MM.1S (cell line): Measurements from ENCODE around the gene SHOC2.

Experiments
- DNase-seq: peaks from one replicate; pipeline ENCODE4 v3.0.0-alpha.2; 2015
- H2AFZ ChIP-seq: fragments of 300-600 bp; sonication (generic); 2 replicates; pipeline ENCODE4 v1.6.0; 2016; ENCODE audit warnings: antibody characterized with exemption, low read length
- H3F3A ChIP-seq: fragments of 300-600 bp; sonication (generic); 2 replicates; pipeline ENCODE4 v1.6.1; 2016; ENCODE audit warnings: mild to moderate bottlenecking, antibody characterized with exemption, low read length, moderate library complexity, mixed read lengths; ENCODE audit not compliant: insufficient read depth
- H3K27ac ChIP-seq: fragments of 300-600 bp; sonication (generic); 2 replicates; pipeline ENCODE4 v1.5.1; 2016; ENCODE audit warnings: mild to moderate bottlenecking, low read length
- H3K27me3 ChIP-seq: fragments of 300-600 bp; sonication (generic); replicated peaks from 2 replicates; pipeline ENCODE4 v1.6.0; 2016; ENCODE audit warnings: low read length; ENCODE audit not compliant: insufficient read depth
- H3K36me3 ChIP-seq: fragments of 300-600 bp; sonication (generic); replicated peaks from 2 replicates; pipeline ENCODE4 v1.6.1; 2016; ENCODE audit warnings: mild to moderate bottlenecking, low read length, mixed read lengths; ENCODE audit not compliant: insufficient read depth
- H3K4me1 ChIP-seq: fragments of 300-600 bp; sonication (generic); 2 replicates; pipeline ENCODE4 v1.6.1; 2016; ENCODE audit warnings: low read length, mixed read lengths
- H3K4me2 ChIP-seq: fragments of 300-600 bp; sonication (generic); 2 replicates; pipeline ENCODE4 v1.6.0; 2016; ENCODE audit warnings: low read depth, low read length
- H3K4me3 ChIP-seq: fragments of 300-600 bp; sonication (generic); 2 replicates; pipeline ENCODE4 v1.5.1; 2016; ENCODE audit warnings: low read length, mixed read lengths
- H3K79me2 ChIP-seq: fragments of 300-600 bp; sonication (generic); 2 replicates; pipeline ENCODE4 v1.6.1; 2016; ENCODE audit warnings: mixed run types, low read length, mixed read lengths
- H3K9ac ChIP-seq: fragments of 300-600 bp; sonication (generic); 2 replicates; pipeline ENCODE4 v1.6.1; 2016; ENCODE audit warnings: low read length, mixed read lengths
- H3K9me2 ChIP-seq: fragments of 300-600 bp; sonication (generic); replicated peaks from 2 replicates; pipeline ENCODE4 v1.6.1; 2016; ENCODE audit warnings: mild to moderate bottlenecking, low read length, mixed read lengths; ENCODE audit not compliant: insufficient read depth
- H3K9me3 ChIP-seq: fragments of 300-600 bp; sonication (generic); replicated peaks from 2 replicates; pipeline ENCODE4 v1.6.1; 2016; ENCODE audit warnings: mild to moderate bottlenecking, low read length, mixed read lengths; ENCODE audit not compliant: insufficient read depth
- H4K20me1 ChIP-seq: fragments of 300-600 bp; sonication (generic); 2 replicates; pipeline ENCODE4 v1.6.1; 2016; ENCODE audit warnings: mild to moderate bottlenecking, low read length, moderate library complexity, mixed read lengths; ENCODE audit not compliant: insufficient read depth
- CTCF ChIP-seq: fragments of 300-600 bp; sonication (generic); IDR thresholded peaks from 2 replicates; pipeline ENCODE4 v1.5.1; 2016; ENCODE audit warnings: antibody characterized with exemption, low read length, mixed read lengths
- EZH2 ChIP-seq: fragments of 300-600 bp; sonication (generic); optimal IDR thresholded peaks from 2 replicates; pipeline ENCODE3; 2017; ENCODE audit warnings: low read depth, mild to moderate bottlenecking, antibody characterized with exemption, low read length, mixed read lengths
- EZH2phosphoT487 ChIP-seq: fragments of 300-600 bp; sonication (generic); IDR thresholded peaks from 2 replicates; pipeline ENCODE4 v1.6.1; 2018; ENCODE audit warnings: antibody characterized with exemption, low read length

SHOC2 gene

DNA sequence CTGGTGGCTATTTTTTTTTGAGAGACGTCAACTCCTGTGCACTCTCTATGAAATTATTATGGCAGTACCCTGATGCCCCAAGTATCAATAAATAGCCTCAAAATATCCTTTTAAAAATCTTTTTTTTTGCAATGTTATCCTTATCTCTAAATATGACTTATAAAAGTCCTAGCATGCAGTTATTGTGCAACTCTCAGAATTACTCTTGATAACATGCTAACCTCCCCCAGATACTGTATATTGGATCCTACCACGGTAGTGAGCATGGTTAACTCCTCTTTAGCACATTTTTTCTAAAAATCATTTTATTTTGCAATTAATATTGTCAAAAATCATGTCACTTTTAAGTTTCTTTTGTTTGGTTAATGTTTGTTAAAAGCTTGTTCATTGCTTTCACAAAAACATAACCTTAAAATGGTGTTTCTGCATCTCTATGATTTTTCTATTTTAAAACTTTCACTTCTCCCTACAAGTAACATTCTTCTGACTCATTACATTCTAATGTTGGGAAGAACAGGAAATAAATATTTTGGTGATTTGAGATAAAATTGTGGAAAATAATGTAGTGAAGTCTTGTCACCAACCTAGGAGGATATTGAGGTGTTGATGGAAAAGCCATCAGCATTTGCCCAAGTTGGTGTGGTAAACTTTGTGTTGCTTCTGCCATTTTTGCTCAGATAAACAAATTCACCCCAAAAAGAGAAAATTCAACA, 115.3 kb downstream of the SHOC2 start:
- Histone ChIP-seq H3K9me2 (no peaks in the 10 kb centered on the region), H4K20me1 (no peaks in the 10 kb centered on the region), H3K4me2 (no peak overlapping the region), H3K27me3 (no peaks in the 10 kb centered on the region), H3K27ac (no peak overlapping the region), H3F3A (no peaks in the 10 kb centered on the region), H3K79me2 (no peaks in the 10 kb centered on the region), H2AFZ (no peak overlapping the region), H3K36me3 (no peaks in the 10 kb centered on the region), H3K4me3 (no peak overlapping the region), H3K4me1 (peaks cover 4% of the 10 kb centered on the region), H3K9ac (no peak overlapping the region), H3K9me3 (no peaks in the 10 kb centered on the region)
- DNase-seq = no peak
- TF ChIP-seq EZH2phosphoT487 (no peak), EZH2 (no peak), CTCF (no peak)

- Histone ChIP-seq H3K9me2 (no peaks in the 10 kb centered on the region), H3K36me3 (no peaks in the 10 kb centered on the region), H3K27me3 (no peaks in the 10 kb centered on the region), H3K4me2 (no peak overlapping the region), H3K27ac (no peak overlapping the region), H3K79me2 (no peaks in the 10 kb centered on the region), H4K20me1 (no peaks in the 10 kb centered on the region), H3K9me3 (no peaks in the 10 kb centered on the region), H3K4me1 (no peaks in the 10 kb centered on the region), H3K9ac (no peak overlapping the region), H3K4me3 (no peak overlapping the region), H2AFZ (no peak overlapping the region), H3F3A (no peaks in the 10 kb centered on the region)
- no peak for DNase-seq
- TF ChIP-seq EZH2phosphoT487 (no peak), CTCF (no peak)
Measured at GRCh38 chr10:111035542-111035941, 116.1 kb downstream of the SHOC2 start.

DNA sequence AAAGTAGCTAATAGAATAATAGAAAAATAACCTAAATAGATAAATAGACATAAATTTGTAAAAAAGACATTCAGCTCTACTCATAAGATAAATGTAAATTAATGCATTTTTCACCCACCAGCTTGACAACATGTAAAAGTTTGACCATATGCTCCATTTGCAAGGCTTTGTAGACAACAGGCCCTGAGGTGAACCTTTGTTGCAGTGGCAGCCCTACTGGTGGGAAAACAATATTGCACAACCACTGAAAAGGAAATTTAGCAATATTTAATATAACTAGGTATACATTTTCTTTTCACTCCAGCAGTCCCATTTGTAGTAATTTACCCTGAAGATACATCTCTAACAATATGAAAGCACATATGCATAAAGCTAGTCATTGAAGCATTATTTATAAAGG, 118.5 kb downstream of the SHOC2 start:
- no peak for DNase-seq
- no peak overlapping the region for H3K4me3 ChIP-seq
- no peak overlapping the region for H3K9ac ChIP-seq
- no peaks in the 10 kb centered on the region for H3K4me1 ChIP-seq
- no peak overlapping the region for H2AFZ ChIP-seq
- H3K79me2 ChIP-seq = no peaks in the 10 kb centered on the region
- H3K9me3 ChIP-seq = no peaks in the 10 kb centered on the region
- TF ChIP-seq EZH2phosphoT487 (no peak), CTCF (peak; percentile 23; the same call in 1 of the 2 replicates)
- no peaks in the 10 kb centered on the region for H3K27me3 ChIP-seq
- no peaks in the 10 kb centered on the region for H4K20me1 ChIP-seq
- no peak overlapping the region for H3K27ac ChIP-seq
- no peaks in the 10 kb centered on the region for H3F3A ChIP-seq
- H3K4me2 ChIP-seq = no peak overlapping the region
- no peaks in the 10 kb centered on the region for H3K9me2 ChIP-seq
- no peaks in the 10 kb centered on the region for H3K36me3 ChIP-seq
